H1 (cell line): ENCODE data around the gene CLPX. TPM values are rescaled to one million over a fixed set of nuclear protein-coding genes. Genes with fewer than 3 reads are reported as not detected.

Source experiments
- CTCF ChIA-PET: fragments of 300-600 bp; sonication (Branson Sonifier 250); formaldehyde crosslinking; loops from one replicate; lab custom pipeline; 2021; ENCODE audit not compliant: partially characterized antibody; lab: Charles Lee
- POLR2A ChIA-PET: fragments of 300-600 bp; sonication (Branson Sonifier 250); formaldehyde crosslinking; loops from one replicate; lab custom pipeline; 2021; ENCODE audit warnings: inconsistent platforms; ENCODE audit not compliant: partially characterized antibody; lab: Charles Lee
- DNase-seq, 2 experiments: peaks; one replicate each; pipeline versions ENCODE4 v3.0.0 to v3.0.0-alpha.2; 2010 to 2022; ENCODE audit warnings: low spot score in 2 of 2, low read depth in 1 of 2, mixed read lengths in 1 of 2
- FAIRE-seq: peaks from 2 replicates; lab custom pipeline; 2011; peaks lifted over from hg19 to GRCh38; lab: Jason Lieb, UNC
- H2AFZ ChIP-seq: 2 replicates; pipeline ENCODE4 v1.8.1; 2012; ENCODE audit warnings: low read length, inconsistent platforms
- H2AK5ac ChIP-seq: 2 replicates; pipeline ENCODE4 v1.6.1; 2013; ENCODE audit warnings: low read depth, low read length
- H2BK120ac ChIP-seq: replicated peaks from 2 replicates; pipeline ENCODE3; 2013; ENCODE audit warnings: low read depth, low read length, inconsistent platforms
- H2BK12ac ChIP-seq: 2 replicates; pipeline ENCODE4 v1.6.1; 2013; ENCODE audit warnings: low read depth, low read length
- H2BK15ac ChIP-seq: 2 replicates; pipeline ENCODE4 v1.6.1; 2013; ENCODE audit warnings: low read length
- H2BK20ac ChIP-seq: 2 replicates; pipeline ENCODE4 v1.6.1; 2013; ENCODE audit warnings: low read length
- H2BK5ac ChIP-seq: 2 replicates; pipeline ENCODE4 v1.6.1; 2013; ENCODE audit warnings: low read depth, low read length
- H3K14ac ChIP-seq: 2 replicates; pipeline ENCODE4 v1.6.1; 2013; ENCODE audit warnings: inconsistent platforms; ENCODE audit not compliant: insufficient read length
- H3K18ac ChIP-seq: 2 replicates; pipeline ENCODE4 v1.6.1; 2013; ENCODE audit warnings: low read length; ENCODE audit errors: extremely low read depth
- H3K23ac ChIP-seq: 2 replicates; pipeline ENCODE4 v1.6.1; 2013; ENCODE audit warnings: inconsistent platforms; ENCODE audit not compliant: insufficient read length
- H3K23me2 ChIP-seq: 2 replicates; pipeline ENCODE4 v1.6.1; 2013; ENCODE audit warnings: low read depth, low read length
- H3K27ac ChIP-seq: 2 replicates; pipeline ENCODE4 v1.6.1; 2011; ENCODE audit warnings: low read depth, low read length, inconsistent platforms
- H3K27me3 ChIP-seq, 4 experiments: replicated peaks in 1 of 4; 1 replicate in 1 of 4; 2 replicates in 3 of 4; pipeline versions ENCODE4 v1.6.1 to v1.8.1; 2011 to 2013; ENCODE audit warnings: low read length in 3 of 4, mild to moderate bottlenecking in 3 of 4, inconsistent platforms in 2 of 4, mixed read lengths in 2 of 4, moderate library complexity in 1 of 4; ENCODE audit not compliant: control insufficient read depth in 3 of 4, insufficient read depth in 3 of 4; ENCODE audit errors: extremely low read depth in 1 of 4
- H3K36me3 ChIP-seq, 4 experiments: 2 replicates each; pipeline versions ENCODE4 v1.6.1 to v1.8.1; 2011 to 2013; ENCODE audit warnings: mild to moderate bottlenecking in 4 of 4, low read length in 3 of 4, moderate library complexity in 2 of 4, control low read depth in 1 of 4, inconsistent platforms in 1 of 4; ENCODE audit not compliant: insufficient read depth in 4 of 4, control insufficient read depth in 2 of 4
- H3K4ac ChIP-seq: replicated peaks from 2 replicates; pipeline ENCODE3; 2013; ENCODE audit warnings: low read length, low read depth, mixed read lengths, inconsistent platforms; ENCODE audit not compliant: insufficient read length
- H3K4me1 ChIP-seq, 4 experiments: replicated peaks in 1 of 4; 1 replicate in 1 of 4; 2 replicates in 3 of 4; pipeline versions ENCODE4 v1.6.1 to v1.8.1; 2011 to 2013; ENCODE audit warnings: low read length in 3 of 4, inconsistent platforms in 2 of 4, mixed read lengths in 1 of 4; ENCODE audit not compliant: insufficient read depth in 4 of 4, control insufficient read depth in 3 of 4
- H3K4me2 ChIP-seq, 2 experiments: 2 replicates each; pipeline versions ENCODE4 v1.6.1 to v1.8.1; 2011 to 2013; ENCODE audit warnings: low read depth in 2 of 2, low read length in 2 of 2, control low read depth in 1 of 2, inconsistent platforms in 1 of 2, mild to moderate bottlenecking in 1 of 2; ENCODE audit not compliant: insufficient read depth in 1 of 2
- H3K4me3 ChIP-seq, 4 experiments: fragments of 200-600, 300-600 bp in 1 of 4; sonication (generic), shearing (Covaris generic), sonication (Bioruptor Twin) in 1 of 4; 2 replicates each; pipeline versions ENCODE4 v1.5.1 to v1.8.1; 2011 to 2016; ENCODE audit warnings: low read length in 4 of 4, low read depth in 3 of 4, control low read depth in 2 of 4, inconsistent platforms in 2 of 4, mild to moderate bottlenecking in 2 of 4, mixed read lengths in 1 of 4, moderate library complexity in 1 of 4; ENCODE audit not compliant: insufficient read depth in 2 of 4; ENCODE audit errors: extremely low read depth in 1 of 4
- H3K56ac ChIP-seq: replicated peaks from 2 replicates; pipeline ENCODE3; 2013; ENCODE audit warnings: low read depth, mild to moderate bottlenecking, mixed read lengths, low read length, inconsistent platforms; ENCODE audit not compliant: insufficient read length
- H3K79me1 ChIP-seq: 2 replicates; pipeline ENCODE4 v1.6.1; 2013; ENCODE audit warnings: low read depth, low read length, control low read depth
- H3K79me2 ChIP-seq, 2 experiments: 2 replicates each; pipeline versions ENCODE4 v1.6.1 to v1.8.1; 2012 to 2013; ENCODE audit warnings: low read length in 2 of 2, mild to moderate bottlenecking in 2 of 2, inconsistent platforms in 1 of 2; ENCODE audit not compliant: insufficient read depth in 2 of 2, control insufficient read depth in 1 of 2
- H3K9ac ChIP-seq, 4 experiments: replicated peaks in 1 of 4; 1 replicate in 1 of 4; 2 replicates in 3 of 4; pipeline versions ENCODE4 v1.6.1 to v1.8.1; 2011 to 2013; ENCODE audit warnings: low read depth in 3 of 4, low read length in 3 of 4, control low read depth in 2 of 4, mild to moderate bottlenecking in 2 of 4, moderate library complexity in 2 of 4, inconsistent platforms in 1 of 4; ENCODE audit errors: extremely low read depth in 1 of 4
- H3K9me3 ChIP-seq, 2 experiments: 2 replicates each; pipeline versions ENCODE4 v1.6.1 to v1.8.1; 2012 to 2013; ENCODE audit warnings: mild to moderate bottlenecking in 2 of 2, moderate library complexity in 2 of 2, control low read depth in 1 of 2, inconsistent platforms in 1 of 2, low read depth in 1 of 2, low read length in 1 of 2, mixed read lengths in 1 of 2; ENCODE audit not compliant: insufficient read depth in 2 of 2
- H4K20me1 ChIP-seq, 2 experiments: replicated peaks in 1 of 2; 2 replicates each; pipeline versions ENCODE3 to v1.8.1; 2011 to 2013; ENCODE audit warnings: inconsistent platforms in 2 of 2, low read length in 2 of 2, mild to moderate bottlenecking in 1 of 2; ENCODE audit not compliant: insufficient read depth in 2 of 2, control insufficient read depth in 1 of 2
- H4K5ac ChIP-seq: 2 replicates; pipeline ENCODE4 v1.6.1; 2013; ENCODE audit warnings: low read length, low read depth, mixed read lengths, inconsistent platforms; ENCODE audit not compliant: insufficient read length
- H4K8ac ChIP-seq: 2 replicates; pipeline ENCODE4 v1.8.0; 2013; ENCODE audit warnings: mild to moderate bottlenecking, moderate library complexity, low read length, inconsistent platforms; ENCODE audit not compliant: insufficient read depth; ENCODE audit errors: extremely low read depth
- H4K91ac ChIP-seq: replicated peaks from 2 replicates; pipeline ENCODE3; 2013; ENCODE audit warnings: low read length, mixed read lengths, inconsistent platforms; ENCODE audit not compliant: insufficient read length
- CREB1 ChIP-seq: IDR thresholded peaks from 2 replicates; pipeline ENCODE4 v1.6.1; 2012; ENCODE audit warnings: inconsistent platforms
- RAD21 ChIP-seq, 2 experiments: IDR thresholded peaks in 1 of 2; conservative IDR thresholded peaks in 1 of 2; 2 replicates each; pipeline ENCODE4 v1.6.1; 2011; ENCODE audit warnings: low read depth in 2 of 2, low read length in 2 of 2, improper control_type of control experiment in 1 of 2, inconsistent platforms in 1 of 2, mild to moderate bottlenecking in 1 of 2, moderate library complexity in 1 of 2
- WGBS, 2 experiments: shearing (Covaris generic) in 1 of 2; methylation state at CpG; one replicate each; pipeline versions ENCODE4 v1.1.6 to v1.1.7; 2013 to 2015; ENCODE audit warnings: low lambda C conversion rate in 2 of 2, mixed read lengths in 2 of 2, inconsistent platforms in 1 of 2, low coverage in 1 of 2, missing lambda C conversion rate in 1 of 2; ENCODE audit not compliant: insufficient replicate concordance in 2 of 2, insufficient coverage in 1 of 2, insufficient read length in 1 of 2; ENCODE audit errors: extremely low coverage in 1 of 2, missing lambda C conversion rate in 1 of 2; 5-methylcytosine and 5-hydroxymethylcytosine counted together
- polyA plus RNA-seq, 7 experiments: library from polyadenylated mRNA; depleted of rRNA in 3 of 7; stranded (reverse) in 5 of 7; unstranded in 2 of 7; fragments of >200 nt in 5 of 7; fragments of 200-250 nt in 2 of 7; gene quantifications; 1 replicate in 5 of 7; 2 replicates in 1 of 7; 4 replicates in 1 of 7; pipeline versions ENCODE4 v1.2.1 to v1.2.3, GENCODE V29; 2011 to 2013; ENCODE audit warnings: missing spikeins in 2 of 7, mixed read lengths in 2 of 7
- total RNA-seq: library from RNA; stranded (reverse); fragmentation: NEBNext Ultra II Directional; extraction: Animal tissue kit (Norgen Biotek cat#: 25700); gene quantifications from 2 replicates; pipeline ENCODE4 v1.2.1, GENCODE V29; 2021

Gene CLPX
- total and polyA plus RNA-seq, 2 of the 8 experiments (the other 6 are each of a cell fraction or from before 2014, with no cell fraction given) = 10.5 to 53.6 TPM

GRCh38 chr15:65110676-65111292 lies 74.4 kb downstream of the CLPX start:
- Histone ChIP-seq H3K79me1 (no peaks in the 10 kb centered on the region), H2BK120ac (no peak overlapping the region), H3K27ac (no peak overlapping the region), H2BK15ac (no peak overlapping the region), H2AK5ac (no peak overlapping the region), H3K56ac (no peak overlapping the region), H2BK12ac (no peak overlapping the region), H3K14ac (no peak overlapping the region), H4K20me1 (no peaks in the 10 kb centered on the region), H2BK20ac (no peak overlapping the region), H3K27me3 (no peaks in the 10 kb centered on the region), H3K23ac (no peak overlapping the region), H3K23me2 (no peaks in the 10 kb centered on the region), H3K79me2 (no peaks in the 10 kb centered on the region), H3K9ac (no peak overlapping the region), H2BK5ac (no peak overlapping the region), H3K4me2 (no peak overlapping the region), H3K9me3 (no peaks in the 10 kb centered on the region), H4K8ac (no peak overlapping the region), H3K36me3 (peaks cover 0 to 5% (median 1%) of the 10 kb centered on the region in 4 experiments; a peak in 1 of 8 replicates), H3K4ac (no peak overlapping the region), H2AFZ (no peak overlapping the region), H4K91ac (no peak overlapping the region), H3K18ac (no peak overlapping the region), H3K4me1 (no peaks in the 10 kb centered on the region), H4K5ac (no peak overlapping the region), H3K4me3 (no peak overlapping the region)
- 83% methylated on average over 3 of the region's 3 CpGs; no CpG with 5 or more reads in 1 of the 2 experiments for WGBS, 2 experiments
- TF ChIP-seq RAD21 (IDR thresholded peaks at IDR 0.05 in 1 of 2, conservative IDR thresholded peaks at IDR 0.05 in 1 of 2; ENCODE audit: low read depth in 2 of 2, low read length in 2 of 2) (no peak), CREB1 (0 out of 2 replicates have a peak, but pooled peaks have one; percentile 34)
- ChIA-PET CTCF (interaction anchor here (0.5 to 3.5 kb wide), 7 partner anchors 10 to 1424 kb away, joined by 3 to 28 read pairs (median 4); no protein-coding TSS in a partner anchor), POLR2A (interaction anchor here (1.1 to 1.2 kb wide), 2 partner anchors 20 to 194 kb away, joined by 3 to 4 read pairs; partner anchors contain the start of gene RNU5B-1)
- FAIRE-seq (no peak), DNase-seq (no peak)
